ENCODE measurements around the gene NEURL1B. TPM values are rescaled to one million over a fixed set of nuclear protein-coding genes. Genes with fewer than 3 reads are reported as not detected.

NEURL1B gene
- total RNA-seq, 2 experiments from 2014 or later, result 0.08 to 0.16 TPM

DNA sequence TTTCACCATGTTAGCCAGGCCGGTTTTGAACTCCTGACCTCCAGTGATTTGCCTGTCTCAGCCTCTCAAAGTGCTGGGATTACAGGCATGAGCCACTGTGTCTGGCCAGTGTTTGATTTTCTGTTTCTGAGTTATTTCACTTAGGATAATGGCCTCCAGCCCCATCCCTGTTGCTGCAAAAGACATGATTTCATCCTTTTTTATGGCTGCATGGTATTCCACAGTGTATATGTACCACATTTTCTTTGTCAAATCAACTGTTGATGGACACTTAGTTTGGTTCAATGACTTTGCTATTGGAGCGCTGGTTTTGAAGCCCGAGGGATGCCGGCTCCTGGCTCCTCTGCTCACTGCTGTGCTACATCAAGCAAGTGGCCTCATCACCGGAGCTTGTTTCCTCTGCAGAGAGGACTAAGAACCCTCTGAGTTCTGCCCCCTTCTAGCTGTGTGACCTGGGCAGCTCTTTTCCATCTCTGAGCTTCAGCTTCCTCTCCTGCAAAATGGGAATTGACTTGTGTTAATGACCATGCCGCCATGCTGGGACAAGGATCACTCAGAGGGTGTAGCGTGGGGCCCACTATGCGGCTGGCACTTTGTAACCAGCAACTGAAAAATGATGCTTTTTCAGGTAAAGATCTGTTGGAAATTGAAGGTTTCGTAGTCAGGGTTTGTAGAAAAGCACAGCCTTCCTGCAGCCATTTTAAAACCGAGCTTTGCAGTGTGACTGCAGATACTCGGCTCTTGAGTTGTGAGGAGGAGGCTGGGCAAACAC lies 4.6 kb upstream of the NEURL1B start:
- H3K9me3 ChIP-seq (ENCODE audit: control insufficient read depth in 1 of 2, insufficient read depth in 1 of 2, low read length in 2 of 2), result peaks cover 0 to 7% of the 10 kb centered on the region in 2 experiments
- ChIA-PET POLR2A (no interaction called here), CTCF (no interaction called here)
- H3K4me3 ChIP-seq (ENCODE audit: low read length), result no peak overlapping the region
- H3K4me1 ChIP-seq (ENCODE audit: insufficient read depth, low read length), result peaks cover 11% of the 10 kb centered on the region
- Mint-ChIP-seq H3K36me3 (ENCODE audit: low read depth) (no peaks in the 10 kb centered on the region), H3K9me3 (no peaks in the 10 kb centered on the region), H3K27me3 (peaks cover 31% of the 10 kb centered on the region), H3K4me3 (no peak overlapping the region), H3K27ac (no peak overlapping the region), H3K4me1 (ENCODE audit: low read depth) (peaks cover 8% of the 10 kb centered on the region)
- intact Hi-C loops (cut with DNase I, micrococcal nuclease), result no loop called here
- ATAC-seq (ENCODE audit: poor library complexity) (no peak), DNase-seq (peak in 1 of 14 experiments; percentile 10)
- peaks cover 5 to 21% of the 10 kb centered on the region in 2 experiments for H3K27me3 ChIP-seq (ENCODE audit: control insufficient read depth in 1 of 2, insufficient read depth in 2 of 2, low read length in 2 of 2)
- TF ChIP-seq, protein P1, sequence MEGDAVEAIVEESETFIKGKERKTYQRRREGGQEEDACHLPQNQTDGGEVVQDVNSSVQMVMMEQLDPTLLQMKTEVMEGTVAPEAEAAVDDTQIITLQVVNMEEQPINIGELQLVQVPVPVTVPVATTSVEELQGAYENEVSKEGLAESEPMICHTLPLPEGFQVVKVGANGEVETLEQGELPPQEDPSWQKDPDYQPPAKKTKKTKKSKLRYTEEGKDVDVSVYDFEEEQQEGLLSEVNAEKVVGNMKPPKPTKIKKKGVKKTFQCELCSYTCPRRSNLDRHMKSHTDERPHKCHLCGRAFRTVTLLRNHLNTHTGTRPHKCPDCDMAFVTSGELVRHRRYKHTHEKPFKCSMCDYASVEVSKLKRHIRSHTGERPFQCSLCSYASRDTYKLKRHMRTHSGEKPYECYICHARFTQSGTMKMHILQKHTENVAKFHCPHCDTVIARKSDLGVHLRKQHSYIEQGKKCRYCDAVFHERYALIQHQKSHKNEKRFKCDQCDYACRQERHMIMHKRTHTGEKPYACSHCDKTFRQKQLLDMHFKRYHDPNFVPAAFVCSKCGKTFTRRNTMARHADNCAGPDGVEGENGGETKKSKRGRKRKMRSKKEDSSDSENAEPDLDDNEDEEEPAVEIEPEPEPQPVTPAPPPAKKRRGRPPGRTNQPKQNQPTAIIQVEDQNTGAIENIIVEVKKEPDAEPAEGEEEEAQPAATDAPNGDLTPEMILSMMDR (IDR thresholded peaks at IDR 0.05), result no peak
- no peaks in the 10 kb centered on the region for H3K36me3 ChIP-seq (ENCODE audit: insufficient read depth, low read length)
- no peak overlapping the region for H3K27ac ChIP-seq (ENCODE audit: low read depth in 1 of 2, low read length in 2 of 2)

DNA sequence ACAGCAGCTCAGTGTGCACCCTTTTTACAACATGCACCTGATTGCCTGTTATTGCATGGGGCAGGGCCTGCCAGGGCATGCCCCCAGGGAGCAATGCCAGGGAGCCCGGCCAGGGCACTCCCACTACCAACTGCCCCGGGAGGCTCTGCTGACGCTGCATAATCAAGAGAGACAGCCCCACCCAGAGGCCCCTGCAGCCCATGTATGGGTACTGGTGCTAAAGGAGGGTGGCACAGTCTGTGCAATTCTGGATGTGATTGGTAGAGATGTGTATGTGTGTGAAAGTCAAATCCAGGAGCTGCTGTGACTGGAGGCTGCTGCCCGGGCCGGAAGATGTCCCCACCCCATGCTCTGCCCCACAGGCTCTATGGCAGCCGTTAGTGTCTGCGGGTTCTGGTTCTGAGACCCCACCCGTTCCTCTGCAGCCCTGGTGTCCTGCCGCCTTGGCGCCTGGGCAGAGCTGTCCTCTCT lies 3.9 kb upstream of the NEURL1B start:
- Mint-ChIP-seq H3K27me3 (peaks cover 33% of the 10 kb centered on the region), H3K4me1 (ENCODE audit: low read depth) (peaks cover 8% of the 10 kb centered on the region), H3K4me3 (no peak overlapping the region), H3K9me3 (no peaks in the 10 kb centered on the region), H3K27ac (no peak overlapping the region), H3K36me3 (ENCODE audit: low read depth) (no peaks in the 10 kb centered on the region)
- intact Hi-C loops (cut with DNase I, micrococcal nuclease), result no loop called here
- TF ChIP-seq, protein P1 (IDR thresholded peaks at IDR 0.05), result no peak
- ChIA-PET CTCF (no interaction called here), POLR2A (no interaction called here)
- Histone ChIP-seq H3K27me3 (ENCODE audit: control insufficient read depth in 1 of 2, insufficient read depth in 2 of 2, low read length in 2 of 2) (peaks cover 8 to 27% of the 10 kb centered on the region in 2 experiments), H3K27ac (ENCODE audit: low read depth in 1 of 2, low read length in 2 of 2) (no peak overlapping the region), H3K4me1 (ENCODE audit: insufficient read depth, low read length) (peaks cover 16% of the 10 kb centered on the region), H3K36me3 (ENCODE audit: insufficient read depth, low read length) (no peaks in the 10 kb centered on the region), H3K9me3 (ENCODE audit: control insufficient read depth in 1 of 2, insufficient read depth in 1 of 2, low read length in 2 of 2) (peaks cover 0 to 7% of the 10 kb centered on the region in 2 experiments), H3K4me3 (ENCODE audit: low read length) (no peak overlapping the region)
- DNase-seq (peak in 1 of 14 experiments; percentile 15), ATAC-seq (ENCODE audit: poor library complexity) (no peak)

DNA sequence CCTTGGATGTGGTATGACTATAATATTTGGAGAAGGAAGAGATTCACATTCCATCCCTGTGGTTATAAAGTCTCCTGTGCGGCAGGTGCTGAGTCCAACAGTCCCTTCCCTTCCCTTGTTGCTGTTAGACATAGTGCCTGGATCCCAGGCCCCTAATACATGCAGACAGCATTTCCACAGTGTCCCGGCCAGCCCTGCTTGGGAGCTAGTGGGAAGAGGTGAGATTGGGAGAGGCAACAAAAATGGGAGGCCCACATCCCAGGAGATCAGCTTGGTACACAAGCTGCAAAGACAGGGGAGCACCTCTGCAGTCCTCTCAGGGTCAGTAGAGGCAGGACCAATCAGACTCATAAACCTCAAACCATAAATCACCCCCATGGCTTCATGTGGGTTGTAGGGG lies 3.3 kb upstream of the NEURL1B start:
- DNase-seq (no peak), ATAC-seq (ENCODE audit: poor library complexity) (no peak)
- H3K27ac Mint-ChIP-seq, result no peak overlapping the region
- intact Hi-C loops (cut with DNase I, micrococcal nuclease), result no loop called here
- ChIA-PET CTCF (no interaction called here), POLR2A (no interaction called here)
- peaks cover 8 to 27% of the 10 kb centered on the region in 2 experiments for H3K27me3 ChIP-seq (ENCODE audit: control insufficient read depth in 1 of 2, insufficient read depth in 2 of 2, low read length in 2 of 2)
- H3K9me3 ChIP-seq (ENCODE audit: control insufficient read depth in 1 of 2, insufficient read depth in 1 of 2, low read length in 2 of 2), result peaks cover 0 to 7% of the 10 kb centered on the region in 2 experiments
- H3K27me3 Mint-ChIP-seq, result peaks cover 39% of the 10 kb centered on the region
- H3K4me3 ChIP-seq (ENCODE audit: low read length), result no peak overlapping the region
- TF ChIP-seq, protein P1 (IDR thresholded peaks at IDR 0.05), result no peak
- no peak overlapping the region for H3K4me3 Mint-ChIP-seq
- no peaks in the 10 kb centered on the region for H3K36me3 Mint-ChIP-seq (ENCODE audit: low read depth)
- no peaks in the 10 kb centered on the region for H3K36me3 ChIP-seq (ENCODE audit: insufficient read depth, low read length)
- H3K4me1 ChIP-seq (ENCODE audit: insufficient read depth, low read length), result peaks cover 16% of the 10 kb centered on the region
- no peaks in the 10 kb centered on the region for H3K9me3 Mint-ChIP-seq
- H3K27ac ChIP-seq (ENCODE audit: low read depth in 1 of 2, low read length in 2 of 2), result no peak overlapping the region
- H3K4me1 Mint-ChIP-seq (ENCODE audit: low read depth), result peaks cover 8% of the 10 kb centered on the region
